Activated CD4-positive, alpha-beta memory T cell treated with anti-CD3 and anti-CD28 coated beads for 36 hours (primary cell): Measurements from ENCODE around the gene ADARB2. TPM values are rescaled to one million over a fixed set of nuclear protein-coding genes. Genes with fewer than 3 reads are reported as not detected.

Source experiments
- CTCF ChIA-PET: fragments of 350-600 bp; sonication (Branson Sonifier 250); formaldehyde crosslinking; loops from one replicate; lab custom pipeline; 2021; ENCODE audit warnings: antibody characterized with exemption, inconsistent platforms; lab: Charles Lee
- POLR2A ChIA-PET: fragments of 350-600 bp; sonication (Branson Sonifier 250); formaldehyde crosslinking; loops from one replicate; lab custom pipeline; 2021; ENCODE audit warnings: antibody characterized with exemption; lab: Charles Lee
- DNase-seq: peaks from one replicate; pipeline ENCODE4 v3.0.0-alpha.2; 2020
- H3K27ac Mint-ChIP-seq: one replicate; pipeline ENCODE4 v1.8.0; 2021; ENCODE audit warnings: mixed read lengths
- H3K27me3 Mint-ChIP-seq: one replicate; pipeline ENCODE4 v1.8.0; 2021; ENCODE audit warnings: mixed read lengths
- H3K36me3 Mint-ChIP-seq: one replicate; pipeline ENCODE4 v1.8.0; 2021; ENCODE audit warnings: mixed read lengths
- H3K4me1 Mint-ChIP-seq: one replicate; pipeline ENCODE4 v1.8.0; 2021; ENCODE audit warnings: low read depth, mixed read lengths
- H3K4me3 Mint-ChIP-seq: one replicate; pipeline ENCODE4 v1.8.0; 2021; ENCODE audit warnings: mild to moderate bottlenecking, mixed read lengths
- H3K9me3 Mint-ChIP-seq: one replicate; pipeline ENCODE4 v1.8.0; 2021; ENCODE audit warnings: mixed read lengths
- intact Hi-C: fragments of 100-400 bp; cut with micrococcal nuclease; formaldehyde crosslinking; loops from one replicate; pipeline ENCODE4 v1.15.1; 2023
- total RNA-seq, 2 experiments: library from RNA; stranded (reverse); gene quantifications; one replicate each; pipeline ENCODE4 v1.2.3, GENCODE V29; 2021

The ADARB2 gene
- total RNA-seq, 2 experiments from 2014 or later, result 2.2 TPM

DNA sequence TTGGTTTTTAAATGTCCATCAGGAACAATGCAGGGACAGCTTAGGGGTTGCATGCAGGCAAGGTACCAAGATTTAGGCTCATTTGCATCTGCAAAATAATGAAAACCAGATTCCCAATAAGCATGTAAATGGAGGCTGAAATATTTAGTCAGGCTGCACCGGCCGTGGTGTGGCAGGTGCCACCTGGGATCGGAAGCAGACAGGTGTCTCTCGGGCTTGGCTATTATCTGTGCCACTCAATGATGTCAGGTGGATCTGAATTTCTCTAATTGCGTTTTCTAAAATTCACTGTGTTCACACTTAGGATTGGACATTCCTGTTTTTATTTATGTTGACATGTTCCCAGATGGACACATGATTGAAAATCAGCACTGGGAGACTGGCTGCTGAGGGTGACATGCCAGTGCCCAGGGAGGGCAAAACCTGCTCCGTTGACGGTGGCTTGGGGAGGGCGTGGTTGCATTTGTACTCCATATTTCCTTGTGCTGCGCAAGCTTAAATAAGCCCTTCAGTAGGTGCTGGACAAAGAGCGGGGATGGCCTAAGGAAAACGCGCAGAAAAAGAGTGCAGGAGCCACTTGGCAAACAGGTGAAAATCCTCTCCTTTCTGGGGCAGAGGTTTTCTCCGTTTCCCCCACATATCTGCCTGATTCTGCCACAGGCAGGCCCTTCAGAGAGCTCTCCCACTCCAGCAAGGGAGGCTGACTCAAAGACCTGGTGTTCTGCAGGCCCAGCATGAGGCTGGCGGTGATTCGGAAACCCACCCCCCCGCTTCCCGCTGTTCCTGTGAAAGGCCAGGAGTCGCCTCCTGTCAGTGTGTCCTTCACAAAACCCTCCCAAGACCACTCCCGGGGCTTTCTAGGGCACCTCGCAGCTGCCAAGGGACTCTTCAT is 538.6 kb downstream of the ADARB2 start:
- Mint-ChIP-seq H3K9me3 (no peaks in the 10 kb centered on the region), H3K27ac (no peak overlapping the region), H3K4me1 (peaks cover 9% of the 10 kb centered on the region), H3K4me3 (no peak overlapping the region), H3K36me3 (no peaks in the 10 kb centered on the region), H3K27me3 (peaks cover 2% of the 10 kb centered on the region)
- POLR2A ChIA-PET, result no interaction called here
- no peak for DNase-seq
- intact Hi-C loops, result no loop called here
- CTCF ChIA-PET, result no interaction called here

DNA sequence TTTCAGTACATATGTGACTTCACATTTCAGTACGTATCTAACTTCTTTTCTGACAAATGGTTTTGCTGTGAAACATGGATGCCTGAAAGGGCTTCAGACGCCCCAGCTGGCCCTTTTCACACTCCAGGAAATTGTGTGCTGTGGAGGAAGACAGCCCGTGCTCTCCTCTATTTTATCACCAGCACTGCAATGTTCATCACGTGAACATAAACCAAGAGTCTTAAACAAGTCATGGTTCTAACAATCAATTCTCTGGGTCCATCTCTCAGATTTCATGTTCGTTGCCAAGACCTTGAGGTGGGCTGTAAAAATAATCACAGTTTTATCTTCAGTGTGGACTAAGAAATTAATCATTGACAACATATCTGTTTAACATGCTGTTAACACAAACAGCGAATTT is 539.9 kb downstream of the ADARB2 start:
- intact Hi-C loops, result no loop called here
- Mint-ChIP-seq H3K27me3 (peaks cover 2% of the 10 kb centered on the region), H3K36me3 (no peaks in the 10 kb centered on the region), H3K9me3 (no peaks in the 10 kb centered on the region), H3K27ac (no peak overlapping the region), H3K4me1 (peaks cover 18% of the 10 kb centered on the region), H3K4me3 (no peak overlapping the region)
- no peak for DNase-seq
- ChIA-PET POLR2A (no interaction called here), CTCF (no interaction called here)

DNA sequence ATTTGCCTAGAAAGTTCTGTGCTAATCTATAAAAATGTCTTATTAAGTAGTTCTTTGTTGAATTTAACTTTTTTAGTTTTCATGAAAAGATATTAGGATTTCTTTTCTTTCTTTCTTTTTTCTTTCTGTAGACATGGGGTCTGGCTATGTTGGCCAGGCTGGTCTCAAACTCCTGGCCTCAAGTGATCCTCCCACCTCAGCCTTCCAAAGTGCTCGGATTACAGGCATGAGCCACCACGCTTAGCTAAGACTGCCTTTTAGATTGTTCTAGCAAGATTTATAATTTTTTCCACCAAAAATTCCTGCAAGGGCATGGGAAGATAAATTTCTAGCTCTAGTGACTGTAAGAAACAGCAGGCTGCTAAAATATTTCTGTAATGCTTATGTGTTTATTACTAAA is 540.7 kb downstream of the ADARB2 start:
- Mint-ChIP-seq H3K36me3 (no peaks in the 10 kb centered on the region), H3K27me3 (no peaks in the 10 kb centered on the region), H3K4me3 (no peak overlapping the region), H3K4me1 (peaks cover 20% of the 10 kb centered on the region), H3K27ac (no peak overlapping the region), H3K9me3 (no peaks in the 10 kb centered on the region)
- POLR2A ChIA-PET, result no interaction called here
- intact Hi-C loops, result no loop called here
- CTCF ChIA-PET, result no interaction called here
- no peak for DNase-seq

DNA sequence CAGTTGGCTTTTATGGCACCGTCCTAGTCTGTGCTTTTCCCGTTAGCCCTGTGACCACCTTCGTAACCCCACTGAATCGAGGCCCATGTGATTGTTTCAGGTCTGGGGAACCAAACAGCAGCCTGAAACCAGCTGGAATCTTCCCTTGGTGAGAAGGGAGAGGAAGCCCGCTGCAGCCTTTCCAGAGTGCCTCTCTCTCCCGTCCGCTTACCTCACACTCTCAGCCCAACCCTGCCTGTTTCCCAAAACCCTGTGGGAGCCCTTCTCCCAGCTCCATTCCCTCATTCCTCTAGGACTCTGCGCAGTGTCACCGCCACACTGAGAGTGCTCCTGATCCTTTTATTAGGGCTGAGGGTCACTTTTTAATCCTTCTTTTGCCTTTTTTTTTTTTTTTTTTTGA is 541.5 kb downstream of the ADARB2 start:
- Mint-ChIP-seq H3K4me1 (peaks cover 20% of the 10 kb centered on the region), H3K4me3 (no peak overlapping the region), H3K27me3 (no peaks in the 10 kb centered on the region), H3K27ac (no peak overlapping the region), H3K36me3 (no peaks in the 10 kb centered on the region), H3K9me3 (no peaks in the 10 kb centered on the region)
- CTCF ChIA-PET, result no interaction called here
- POLR2A ChIA-PET, result no interaction called here
- DNase-seq, result no peak
- intact Hi-C loops, result no loop called here

DNA sequence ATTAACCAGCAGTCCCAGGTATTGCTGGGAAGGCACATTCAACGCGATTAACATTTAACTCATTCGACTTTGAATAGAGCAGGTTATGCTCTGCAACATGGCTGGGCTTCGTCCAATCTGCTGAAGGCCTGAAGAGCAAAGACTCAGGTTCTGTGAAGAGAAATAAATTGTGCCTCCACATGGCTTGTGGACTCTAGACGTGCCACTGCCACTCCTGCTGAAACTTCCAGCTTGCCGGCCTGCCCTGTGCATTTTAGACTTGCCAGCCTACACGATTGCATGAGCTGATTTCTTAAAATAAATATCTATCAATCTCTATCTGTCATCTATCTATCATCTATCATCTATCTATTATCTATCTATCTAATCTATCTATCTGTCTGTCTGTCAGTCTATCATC is 543.2 kb downstream of the ADARB2 start:
- CTCF ChIA-PET, result no interaction called here
- intact Hi-C loops, result no loop called here
- H3K27me3 Mint-ChIP-seq, result no peaks in the 10 kb centered on the region
- no peaks in the 10 kb centered on the region for H3K9me3 Mint-ChIP-seq
- peaks cover 20% of the 10 kb centered on the region for H3K4me1 Mint-ChIP-seq
- POLR2A ChIA-PET, result no interaction called here
- DNase-seq, result no peak
- no peak overlapping the region for H3K27ac Mint-ChIP-seq
- H3K36me3 Mint-ChIP-seq, result no peaks in the 10 kb centered on the region
- H3K4me3 Mint-ChIP-seq, result no peak overlapping the region

DNA sequence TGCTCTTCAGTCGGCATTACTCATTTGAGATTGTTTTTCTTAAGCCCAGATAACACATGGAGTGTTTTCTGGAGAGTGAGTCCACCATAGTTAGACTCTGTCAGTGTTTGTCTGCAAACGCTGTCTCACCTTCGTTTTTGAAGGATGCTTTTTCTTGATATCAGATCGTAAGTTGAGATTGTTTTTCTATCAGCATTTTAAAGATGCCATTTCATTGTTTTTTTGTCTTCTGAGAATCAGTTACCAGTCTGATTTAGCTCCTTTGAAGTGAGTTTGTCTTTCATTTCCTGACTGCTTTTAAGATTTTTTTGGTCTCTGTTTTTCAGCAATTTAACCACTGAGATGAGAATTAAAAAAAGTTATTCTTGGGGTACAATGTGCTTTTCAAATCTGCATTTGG is 543.8 kb downstream of the ADARB2 start:
- H3K36me3 Mint-ChIP-seq, result no peaks in the 10 kb centered on the region
- H3K27ac Mint-ChIP-seq, result no peak overlapping the region
- intact Hi-C loops, result no loop called here
- CTCF ChIA-PET, result no interaction called here
- POLR2A ChIA-PET, result no interaction called here
- DNase-seq, result no peak
- peaks cover 20% of the 10 kb centered on the region for H3K4me1 Mint-ChIP-seq
- H3K4me3 Mint-ChIP-seq, result no peak overlapping the region
- H3K27me3 Mint-ChIP-seq, result no peaks in the 10 kb centered on the region
- no peaks in the 10 kb centered on the region for H3K9me3 Mint-ChIP-seq

DNA sequence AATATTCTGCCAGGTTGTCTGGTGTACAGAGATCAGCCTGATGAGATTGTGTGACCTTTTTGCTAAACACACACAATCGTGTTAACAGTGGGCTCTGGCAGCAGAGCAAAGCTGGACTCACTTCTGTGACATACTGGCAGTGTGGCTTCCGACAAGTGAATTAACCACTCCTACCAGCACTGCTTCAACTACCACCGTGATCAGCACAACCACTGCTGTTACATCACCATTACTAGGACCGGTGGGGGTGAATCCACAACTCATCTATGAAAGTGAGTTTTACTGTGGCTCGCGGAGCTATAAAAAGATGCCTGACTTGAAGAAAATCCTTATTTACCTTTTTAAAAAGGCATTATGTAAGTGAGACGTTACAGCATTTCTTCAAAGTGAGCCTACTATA is 545.6 kb downstream of the ADARB2 start:
- Mint-ChIP-seq H3K4me3 (no peak overlapping the region), H3K27me3 (no peaks in the 10 kb centered on the region), H3K27ac (no peak overlapping the region), H3K9me3 (no peaks in the 10 kb centered on the region), H3K4me1 (peaks cover 20% of the 10 kb centered on the region), H3K36me3 (no peaks in the 10 kb centered on the region)
- POLR2A ChIA-PET, result no interaction called here
- intact Hi-C loops, result no loop called here
- no peak for DNase-seq
- CTCF ChIA-PET, result no interaction called here

DNA sequence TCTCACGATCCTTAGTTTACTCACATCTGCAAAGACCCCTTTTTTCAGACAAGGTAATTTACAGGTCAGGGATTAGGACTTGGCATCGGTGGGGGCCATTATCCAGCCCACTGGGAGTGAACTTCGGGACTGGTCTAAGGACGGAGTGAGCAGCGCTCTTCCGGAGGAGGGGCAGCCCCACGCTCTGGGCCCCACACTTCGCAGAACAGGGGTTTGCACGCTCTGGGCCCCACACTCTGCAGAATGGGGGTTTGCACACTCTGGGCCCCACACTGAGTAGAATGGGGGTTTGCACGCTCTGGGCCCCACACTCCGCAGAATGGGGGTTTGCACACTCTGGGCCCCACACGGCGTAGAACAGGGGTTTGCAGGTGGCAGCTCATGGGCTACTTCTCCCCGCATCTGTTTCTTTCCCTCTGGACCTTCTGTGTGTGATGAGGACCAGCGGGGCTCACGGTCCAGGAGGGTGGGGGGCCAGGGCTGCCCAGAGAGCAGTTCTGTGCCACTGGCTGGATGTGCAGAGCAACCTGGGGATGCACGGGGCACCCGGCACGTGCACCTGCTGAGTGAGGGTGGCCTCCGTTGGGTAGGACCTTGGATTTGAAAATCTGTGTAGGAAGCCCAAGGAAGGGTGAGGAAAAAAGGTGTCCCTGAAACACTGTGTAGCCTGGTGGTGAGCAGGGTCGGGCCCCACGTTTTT is 546.4 kb downstream of the ADARB2 start:
- intact Hi-C loops, result no loop called here
- no peaks in the 10 kb centered on the region for H3K36me3 Mint-ChIP-seq
- H3K27ac Mint-ChIP-seq, result no peak overlapping the region
- H3K9me3 Mint-ChIP-seq, result no peaks in the 10 kb centered on the region
- DNase-seq, result no peak
- ChIA-PET CTCF (no interaction called here), POLR2A (no interaction called here)
- no peaks in the 10 kb centered on the region for H3K27me3 Mint-ChIP-seq
- peaks cover 20% of the 10 kb centered on the region for H3K4me1 Mint-ChIP-seq
- H3K4me3 Mint-ChIP-seq, result no peak overlapping the region

DNA sequence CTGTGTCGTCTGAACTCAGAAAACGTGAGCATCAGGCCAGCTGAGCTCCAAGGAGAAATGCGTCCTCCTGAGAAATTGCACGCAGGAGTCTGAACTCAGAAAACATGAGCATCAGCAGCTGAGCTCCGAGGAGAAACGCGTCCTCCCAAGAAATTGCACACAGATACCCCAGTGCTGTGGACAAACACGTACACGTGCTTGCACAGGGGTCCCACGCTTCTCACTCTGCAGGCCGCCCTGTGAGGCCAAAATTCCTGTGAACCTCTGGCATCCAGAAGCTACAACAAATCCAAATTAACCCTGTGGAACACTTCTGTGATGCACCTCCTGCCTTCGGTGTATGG is 547.3 kb downstream of the ADARB2 start:
- Mint-ChIP-seq H3K27ac (no peak overlapping the region), H3K4me1 (peaks cover 20% of the 10 kb centered on the region), H3K4me3 (no peak overlapping the region), H3K9me3 (no peaks in the 10 kb centered on the region), H3K27me3 (no peaks in the 10 kb centered on the region), H3K36me3 (no peaks in the 10 kb centered on the region)
- POLR2A ChIA-PET, result no interaction called here
- intact Hi-C loops, result no loop called here
- DNase-seq, result no peak
- CTCF ChIA-PET, result no interaction called here

DNA sequence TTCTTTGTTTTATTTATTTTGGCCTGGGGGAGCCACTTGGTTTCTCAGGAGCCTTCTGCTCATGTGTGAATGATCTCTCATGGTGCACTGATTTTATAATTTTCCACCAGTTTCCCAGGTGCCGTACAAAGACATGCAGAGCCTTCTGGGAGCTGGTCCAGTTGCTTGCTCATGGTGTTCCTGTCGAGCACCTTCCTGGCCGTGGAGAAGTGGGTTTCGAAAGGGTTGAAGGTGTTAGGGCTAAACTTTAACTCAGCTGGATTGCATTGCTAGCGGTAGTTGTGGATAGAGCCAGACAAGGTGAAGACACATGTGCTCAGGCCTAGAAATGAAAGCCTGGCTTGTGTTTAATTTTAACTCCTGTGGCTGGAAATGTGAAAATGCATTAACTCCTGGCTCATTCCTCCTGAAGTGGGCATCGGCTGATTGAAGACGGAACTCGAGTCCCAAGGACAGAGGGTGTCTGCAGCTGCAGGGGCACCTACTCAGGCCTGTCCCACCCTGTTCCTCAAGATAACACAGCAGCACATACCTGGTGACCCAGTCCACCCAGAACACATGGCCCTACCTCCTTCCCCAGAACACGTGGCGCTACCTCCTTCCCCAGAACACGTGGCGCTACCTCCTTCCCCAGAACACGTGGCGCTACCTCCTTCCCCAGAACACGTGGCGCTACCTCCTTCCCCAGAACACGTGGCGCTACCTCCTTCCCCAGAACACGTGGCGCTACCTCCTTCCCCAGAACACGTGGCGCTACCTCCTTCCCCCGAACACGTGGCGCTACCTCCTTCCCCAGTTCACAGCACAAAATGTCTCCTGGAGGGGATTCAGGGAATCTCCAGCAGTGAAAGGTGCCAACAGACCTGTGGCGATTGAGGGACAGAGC is 547.9 kb downstream of the ADARB2 start:
- intact Hi-C loops, result no loop called here
- CTCF ChIA-PET, result no interaction called here
- Mint-ChIP-seq H3K27me3 (no peaks in the 10 kb centered on the region), H3K36me3 (no peaks in the 10 kb centered on the region), H3K4me1 (peaks cover 17% of the 10 kb centered on the region), H3K4me3 (no peak overlapping the region), H3K27ac (no peak overlapping the region), H3K9me3 (no peaks in the 10 kb centered on the region)
- no peak for DNase-seq
- POLR2A ChIA-PET, result no interaction called here

DNA sequence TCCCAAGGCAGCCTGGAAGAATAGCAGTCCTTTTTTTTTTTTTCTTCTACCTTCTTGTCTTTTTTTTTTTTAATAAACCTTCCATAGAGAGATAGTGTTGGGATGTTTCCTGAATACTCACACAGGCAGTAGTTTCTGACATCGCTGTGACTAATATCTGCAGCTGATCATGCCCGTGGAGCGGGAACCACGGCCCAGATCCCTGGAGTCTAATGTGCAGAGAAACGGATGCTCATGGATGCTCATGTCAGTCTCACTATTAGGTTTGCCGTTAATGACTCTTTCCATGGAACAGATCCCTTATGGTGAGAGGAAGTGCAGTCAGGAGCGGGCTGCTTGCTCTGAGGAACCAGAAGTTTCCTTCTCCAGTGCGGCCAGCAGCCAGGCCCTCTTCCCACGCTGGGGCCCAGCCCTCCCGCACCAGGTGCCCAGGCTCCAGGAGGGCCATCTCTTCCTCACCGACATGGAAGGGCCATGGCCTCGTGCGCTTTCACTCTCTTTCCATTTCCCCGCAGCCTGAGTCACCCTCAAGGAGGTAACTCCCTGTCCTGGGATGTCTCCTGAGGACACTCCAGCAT is 548.7 kb downstream of the ADARB2 start:
- Mint-ChIP-seq H3K36me3 (no peaks in the 10 kb centered on the region), H3K4me1 (peaks cover 10% of the 10 kb centered on the region), H3K4me3 (no peak overlapping the region), H3K9me3 (no peaks in the 10 kb centered on the region), H3K27me3 (no peaks in the 10 kb centered on the region), H3K27ac (no peak overlapping the region)
- intact Hi-C loops, result no loop called here
- POLR2A ChIA-PET, result no interaction called here
- DNase-seq, result no peak
- CTCF ChIA-PET, result no interaction called here
